ENCODE data around the gene SPAG17.

DNA sequence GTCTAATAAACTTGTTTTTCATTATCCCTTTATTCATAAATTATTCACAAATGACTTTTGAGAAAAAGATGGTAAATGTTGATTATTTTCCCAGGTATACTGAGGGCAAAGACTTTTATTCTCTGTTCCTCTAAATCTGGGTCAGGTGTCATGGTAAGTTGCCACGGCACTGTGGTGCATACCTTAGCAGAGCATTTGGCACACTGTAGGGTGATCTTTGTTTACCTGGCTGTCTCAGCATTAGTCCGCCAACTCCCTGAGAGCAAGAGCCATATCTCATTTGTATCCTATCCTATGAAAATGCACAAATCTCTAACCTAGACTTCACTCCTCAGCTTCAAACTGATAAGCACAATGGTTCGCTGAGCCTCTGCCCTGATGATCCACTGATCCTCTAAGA, 280.5 kb downstream of the SPAG17 start:
- TF ChIP-seq EP300 (IDR thresholded peaks at IDR 0.05) (no peak), POLR2AphosphoS5 (IDR thresholded peaks at IDR 0.05) (no peak), POLR2A (IDR thresholded peaks at IDR 0.05) (no peak)
- TF ChIP-seq, protein P1, sequence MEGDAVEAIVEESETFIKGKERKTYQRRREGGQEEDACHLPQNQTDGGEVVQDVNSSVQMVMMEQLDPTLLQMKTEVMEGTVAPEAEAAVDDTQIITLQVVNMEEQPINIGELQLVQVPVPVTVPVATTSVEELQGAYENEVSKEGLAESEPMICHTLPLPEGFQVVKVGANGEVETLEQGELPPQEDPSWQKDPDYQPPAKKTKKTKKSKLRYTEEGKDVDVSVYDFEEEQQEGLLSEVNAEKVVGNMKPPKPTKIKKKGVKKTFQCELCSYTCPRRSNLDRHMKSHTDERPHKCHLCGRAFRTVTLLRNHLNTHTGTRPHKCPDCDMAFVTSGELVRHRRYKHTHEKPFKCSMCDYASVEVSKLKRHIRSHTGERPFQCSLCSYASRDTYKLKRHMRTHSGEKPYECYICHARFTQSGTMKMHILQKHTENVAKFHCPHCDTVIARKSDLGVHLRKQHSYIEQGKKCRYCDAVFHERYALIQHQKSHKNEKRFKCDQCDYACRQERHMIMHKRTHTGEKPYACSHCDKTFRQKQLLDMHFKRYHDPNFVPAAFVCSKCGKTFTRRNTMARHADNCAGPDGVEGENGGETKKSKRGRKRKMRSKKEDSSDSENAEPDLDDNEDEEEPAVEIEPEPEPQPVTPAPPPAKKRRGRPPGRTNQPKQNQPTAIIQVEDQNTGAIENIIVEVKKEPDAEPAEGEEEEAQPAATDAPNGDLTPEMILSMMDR (IDR thresholded peaks at IDR 0.05), result no peak

Data from suprapubic skin (tissue), 4 donors.